Vagina (tissue), 2 donors: ENCODE measurements around the gene DDX21. TPM values are rescaled to one million over a fixed set of nuclear protein-coding genes. Genes with fewer than 3 reads are reported as not detected.

Experiments
- DNase-seq, 2 donors: peaks; one replicate each; pipeline ENCODE4 v3.0.0-alpha.2; 2017; ENCODE audit errors: extremely low spot score in 2 of 2
- H3K27ac ChIP-seq: fragments of 200-600 bp; sonication (generic); one replicate; pipeline ENCODE4 v1.5.1; 2019
- H3K27me3 ChIP-seq: fragments of 200-600 bp; sonication (generic); one replicate; pipeline ENCODE4 v1.5.1; 2019
- H3K36me3 ChIP-seq, 2 donors: fragments of 200-600 bp; sonication (generic); one replicate each; pipeline ENCODE4 v1.5.1; 2017 to 2019
- H3K4me1 ChIP-seq: fragments of 200-600 bp; sonication (generic); one replicate; pipeline ENCODE4 v1.5.1; 2019
- H3K4me3 ChIP-seq, 2 donors: fragments of 200-600 bp; sonication (generic); 1 replicate in 1 of 2; 2 replicates in 1 of 2; pipeline ENCODE4 v1.5.1; 2016 to 2019
- H3K9me3 ChIP-seq: fragments of 200-600 bp; sonication (generic); one replicate; pipeline ENCODE4 v1.5.1; 2019
- POLR2A ChIP-seq, 2 donors: fragments of 450-650 bp; IDR thresholded peaks; one replicate each; pipeline ENCODE4 v1.6.1; 2017; ENCODE audit warnings: antibody characterized with exemption in 2 of 2, mild to moderate bottlenecking in 2 of 2, moderate library complexity in 2 of 2
- POLR2AphosphoS5 ChIP-seq, 2 donors: sonication (generic); formaldehyde crosslinking; IDR thresholded peaks; one replicate each; pipeline ENCODE4 v1.9.0; 2017; ENCODE audit warnings: antibody characterized with exemption in 2 of 2, mild to moderate bottlenecking in 2 of 2, low read depth in 1 of 2; ENCODE audit not compliant: insufficient read depth in 1 of 2
- intact Hi-C: fragments of 100-400 bp; cut with DNase I; formaldehyde crosslinking; loops from one replicate; pipeline ENCODE4 v1.15.1; 2023
- small RNA-seq: library from RNA; depleted of rRNA; stranded (forward); fragments of <200 nt; gene quantifications from one replicate; pipeline ENCODE3, GENCODE V24; 2016
- total RNA-seq: library from RNA; depleted of rRNA; stranded (reverse); fragments of >200 nt; gene quantifications from one replicate; pipeline ENCODE4 v1.2.3, GENCODE V29; 2016
- TF ChIP-seq, protein P1 (sequence below), 3 experiments: fragments of 450-650 bp in 2 of 3; fragments of 200-600 bp in 1 of 3; sonication (generic) in 1 of 3; IDR thresholded peaks; one replicate each; pipeline ENCODE4 v1.5.1; 2017 to 2019; ENCODE audit warnings: antibody characterized with exemption in 3 of 3, mild to moderate bottlenecking in 2 of 3, moderate library complexity in 2 of 3

DDX21 gene
- total RNA-seq, 1 donor from 2014 or later: 44.7 TPM

DNA sequence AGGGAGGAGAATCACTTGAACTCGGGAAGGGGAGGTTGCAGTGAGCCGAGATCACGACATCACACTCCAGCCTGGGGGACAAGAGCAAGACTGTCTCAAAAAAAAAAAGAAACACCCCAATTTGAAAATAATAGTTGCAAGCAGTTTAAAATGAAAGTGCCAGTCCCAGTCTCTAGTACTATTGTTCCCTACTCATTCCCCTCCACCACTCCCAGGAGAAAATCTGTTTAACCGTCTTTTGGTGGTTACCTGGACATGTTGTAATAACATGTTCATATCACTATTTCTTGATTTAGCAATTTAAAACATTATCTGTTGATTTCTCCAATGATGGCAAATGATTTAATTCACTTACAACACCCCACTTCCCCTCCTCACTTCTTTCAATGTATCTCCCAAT, 77.3 kb downstream of the DDX21 start:
- no peaks in the 10 kb centered on the region for H3K4me1 ChIP-seq
- no peaks in the 10 kb centered on the region for H3K36me3 ChIP-seq
- DNase-seq: no peak
- no peak overlapping the region for H3K27ac ChIP-seq
- H3K9me3 ChIP-seq: no peaks in the 10 kb centered on the region
- H3K4me3 ChIP-seq: no peak overlapping the region
- no peaks in the 10 kb centered on the region for H3K27me3 ChIP-seq
- TF ChIP-seq POLR2AphosphoS5 (IDR thresholded peaks at IDR 0.05; ENCODE audit: insufficient read depth in 1 of 2, low read depth in 1 of 2) (no peak), POLR2A (IDR thresholded peaks at IDR 0.05) (no peak)
- TF ChIP-seq, protein P1, sequence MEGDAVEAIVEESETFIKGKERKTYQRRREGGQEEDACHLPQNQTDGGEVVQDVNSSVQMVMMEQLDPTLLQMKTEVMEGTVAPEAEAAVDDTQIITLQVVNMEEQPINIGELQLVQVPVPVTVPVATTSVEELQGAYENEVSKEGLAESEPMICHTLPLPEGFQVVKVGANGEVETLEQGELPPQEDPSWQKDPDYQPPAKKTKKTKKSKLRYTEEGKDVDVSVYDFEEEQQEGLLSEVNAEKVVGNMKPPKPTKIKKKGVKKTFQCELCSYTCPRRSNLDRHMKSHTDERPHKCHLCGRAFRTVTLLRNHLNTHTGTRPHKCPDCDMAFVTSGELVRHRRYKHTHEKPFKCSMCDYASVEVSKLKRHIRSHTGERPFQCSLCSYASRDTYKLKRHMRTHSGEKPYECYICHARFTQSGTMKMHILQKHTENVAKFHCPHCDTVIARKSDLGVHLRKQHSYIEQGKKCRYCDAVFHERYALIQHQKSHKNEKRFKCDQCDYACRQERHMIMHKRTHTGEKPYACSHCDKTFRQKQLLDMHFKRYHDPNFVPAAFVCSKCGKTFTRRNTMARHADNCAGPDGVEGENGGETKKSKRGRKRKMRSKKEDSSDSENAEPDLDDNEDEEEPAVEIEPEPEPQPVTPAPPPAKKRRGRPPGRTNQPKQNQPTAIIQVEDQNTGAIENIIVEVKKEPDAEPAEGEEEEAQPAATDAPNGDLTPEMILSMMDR (IDR thresholded peaks at IDR 0.05): no peak
- intact Hi-C loops: no loop called here

Small RNA genes within 50 kb of the gene (small RNA-seq; reads per million reads assigned to genes)
- gene RNU6-571P: not detected

Other genes with a start within 250 kb of the DDX21 start
- 67.0 TPM for gene CCAR1, start 234.9 kb upstream of the DDX21 start, total RNA-seq
- 2.5 TPM for gene STOX1, start 128.6 kb upstream of the DDX21 start, total RNA-seq
- 28.7 TPM for gene DDX50, start 54.9 kb upstream of the DDX21 start, total RNA-seq
- gene KIFBP, start 32.6 kb downstream of the DDX21 start, total RNA-seq: 25.8 TPM
- 117 TPM for gene SRGN, start 131.9 kb downstream of the DDX21 start, total RNA-seq
- 33.6 TPM for gene VPS26A, start 168.0 kb downstream of the DDX21 start, total RNA-seq
- gene SUPV3L1, start 224.1 kb downstream of the DDX21 start, total RNA-seq: 27.5 TPM